Measurements from ENCODE around the gene GRM4.

Gene GRM4

GRCh38 chr6:34157236-34157830 is 11.4 kb upstream of the GRM4 start:
- H3K27me3 ChIP-seq (ENCODE audit: control insufficient read depth, insufficient read depth, low read length, poor library complexity, severe bottlenecking) = peaks cover 33% of the 10 kb centered on the region
- no peaks in the 10 kb centered on the region for H3K4me1 ChIP-seq (ENCODE audit: control insufficient read depth, insufficient read depth, low read length)
- H3K36me3 ChIP-seq (ENCODE audit: control insufficient read depth, insufficient read depth, low read length) = no peaks in the 10 kb centered on the region
- H3K27ac ChIP-seq (ENCODE audit: insufficient read depth, low read depth, low read length, poor library complexity, severe bottlenecking) = no peak overlapping the region
- 89 to 91% methylated on average over 10 of the region's 10 CpGs for WGBS, 2 experiments
- H3K9me3 ChIP-seq (ENCODE audit: control insufficient read depth, low read length) = no peaks in the 10 kb centered on the region
- no peak overlapping the region for H3K4me3 ChIP-seq (ENCODE audit: insufficient read depth, low read depth, low read length)

- Histone ChIP-seq H3K4me1 (ENCODE audit: control insufficient read depth, insufficient read depth, low read length) (no peaks in the 10 kb centered on the region), H3K27ac (ENCODE audit: insufficient read depth, low read depth, low read length, poor library complexity, severe bottlenecking) (no peak overlapping the region), H3K36me3 (ENCODE audit: control insufficient read depth, insufficient read depth, low read length) (no peaks in the 10 kb centered on the region), H3K27me3 (ENCODE audit: control insufficient read depth, insufficient read depth, low read length, poor library complexity, severe bottlenecking) (peaks cover 48% of the 10 kb centered on the region), H3K4me3 (ENCODE audit: insufficient read depth, low read depth, low read length) (no peak overlapping the region), H3K9me3 (ENCODE audit: control insufficient read depth, low read length) (no peaks in the 10 kb centered on the region)
- WGBS, 2 experiments = 93 to 95% methylated on average over 24 of the region's 24 CpGs
Observed at GRCh38 chr6:34155471-34156300, 9.8 kb upstream of the GRM4 start.

GRCh38 chr6:34154668-34155447 is 9.0 kb upstream of the GRM4 start:
- no peak overlapping the region for H3K27ac ChIP-seq (ENCODE audit: insufficient read depth, low read depth, low read length, poor library complexity, severe bottlenecking)
- H3K4me1 ChIP-seq (ENCODE audit: control insufficient read depth, insufficient read depth, low read length) = no peaks in the 10 kb centered on the region
- peaks cover 56% of the 10 kb centered on the region for H3K27me3 ChIP-seq (ENCODE audit: control insufficient read depth, insufficient read depth, low read length, poor library complexity, severe bottlenecking)
- no peaks in the 10 kb centered on the region for H3K36me3 ChIP-seq (ENCODE audit: control insufficient read depth, insufficient read depth, low read length)
- H3K4me3 ChIP-seq (ENCODE audit: insufficient read depth, low read depth, low read length) = no peak overlapping the region
- WGBS, 2 experiments = 20 to 21% methylated on average over 61 of the region's 61 CpGs
- H3K9me3 ChIP-seq (ENCODE audit: control insufficient read depth, low read length) = no peaks in the 10 kb centered on the region

GRCh38 chr6:34152806-34153520 is 7.1 kb upstream of the GRM4 start:
- Histone ChIP-seq H3K27ac (ENCODE audit: insufficient read depth, low read depth, low read length, poor library complexity, severe bottlenecking) (no peak overlapping the region), H3K4me3 (ENCODE audit: insufficient read depth, low read depth, low read length) (no peak overlapping the region), H3K27me3 (ENCODE audit: control insufficient read depth, insufficient read depth, low read length, poor library complexity, severe bottlenecking) (peaks cover 58% of the 10 kb centered on the region), H3K9me3 (ENCODE audit: control insufficient read depth, low read length) (no peaks in the 10 kb centered on the region), H3K36me3 (ENCODE audit: control insufficient read depth, insufficient read depth, low read length) (no peaks in the 10 kb centered on the region), H3K4me1 (ENCODE audit: control insufficient read depth, insufficient read depth, low read length) (peaks cover 10% of the 10 kb centered on the region)
- whole genome bisulfite sequencing, 2 experiments = 87 to 89% methylated on average over 10 of the region's 10 CpGs

GRCh38 chr6:34152042-34152524 is 6.2 kb upstream of the GRM4 start:
- H3K9me3 ChIP-seq (ENCODE audit: control insufficient read depth, low read length) = no peaks in the 10 kb centered on the region
- no peak overlapping the region for H3K27ac ChIP-seq (ENCODE audit: insufficient read depth, low read depth, low read length, poor library complexity, severe bottlenecking)
- H3K4me3 ChIP-seq (ENCODE audit: insufficient read depth, low read depth, low read length) = no peak overlapping the region
- H3K4me1 ChIP-seq (ENCODE audit: control insufficient read depth, insufficient read depth, low read length) = peaks cover 10% of the 10 kb centered on the region
- 76 to 78% methylated on average over 9 of the region's 9 CpGs for WGBS, 2 experiments
- H3K36me3 ChIP-seq (ENCODE audit: control insufficient read depth, insufficient read depth, low read length) = no peaks in the 10 kb centered on the region
- H3K27me3 ChIP-seq (ENCODE audit: control insufficient read depth, insufficient read depth, low read length, poor library complexity, severe bottlenecking) = peaks cover 64% of the 10 kb centered on the region

- WGBS, 2 experiments = 26 to 28% methylated on average over 20 of the region's 21 CpGs
- Histone ChIP-seq H3K27me3 (ENCODE audit: control insufficient read depth, insufficient read depth, low read length, poor library complexity, severe bottlenecking) (peaks cover 70% of the 10 kb centered on the region), H3K4me3 (ENCODE audit: insufficient read depth, low read depth, low read length) (no peak overlapping the region), H3K9me3 (ENCODE audit: control insufficient read depth, low read length) (no peaks in the 10 kb centered on the region), H3K4me1 (ENCODE audit: control insufficient read depth, insufficient read depth, low read length) (peaks cover 10% of the 10 kb centered on the region), H3K36me3 (ENCODE audit: control insufficient read depth, insufficient read depth, low read length) (no peaks in the 10 kb centered on the region), H3K27ac (ENCODE audit: insufficient read depth, low read depth, low read length, poor library complexity, severe bottlenecking) (no peak overlapping the region)
Observed at GRCh38 chr6:34151321-34152041, 5.6 kb upstream of the GRM4 start.

GRCh38 chr6:34150766-34151165 is 4.9 kb upstream of the GRM4 start:
- 70 to 71% methylated on average over 8 of the region's 8 CpGs for WGBS, 2 experiments

GRCh38 chr6:34149831-34150400 is 4.0 kb upstream of the GRM4 start:
- Histone ChIP-seq H3K36me3 (ENCODE audit: control insufficient read depth, insufficient read depth, low read length) (no peaks in the 10 kb centered on the region), H3K27me3 (ENCODE audit: control insufficient read depth, insufficient read depth, low read length, poor library complexity, severe bottlenecking) (peaks cover 77% of the 10 kb centered on the region), H3K4me3 (ENCODE audit: insufficient read depth, low read depth, low read length) (no peak overlapping the region), H3K4me1 (ENCODE audit: control insufficient read depth, insufficient read depth, low read length) (peaks cover 10% of the 10 kb centered on the region), H3K9me3 (ENCODE audit: control insufficient read depth, low read length) (no peaks in the 10 kb centered on the region), H3K27ac (ENCODE audit: insufficient read depth, low read depth, low read length, poor library complexity, severe bottlenecking) (no peak overlapping the region)
- WGBS, 2 experiments = 72 to 73% methylated on average over 4 of the region's 4 CpGs

More at GRCh38 chr6:34150766-34151165, 4.9 kb upstream of the GRM4 start:
- peaks cover 77% of the 10 kb centered on the region for H3K27me3 ChIP-seq (ENCODE audit: control insufficient read depth, insufficient read depth, low read length, poor library complexity, severe bottlenecking)
- H3K4me3 ChIP-seq (ENCODE audit: insufficient read depth, low read depth, low read length) = no peak overlapping the region
- H3K27ac ChIP-seq (ENCODE audit: insufficient read depth, low read depth, low read length, poor library complexity, severe bottlenecking) = no peak overlapping the region
- H3K36me3 ChIP-seq (ENCODE audit: control insufficient read depth, insufficient read depth, low read length) = no peaks in the 10 kb centered on the region
- H3K4me1 ChIP-seq (ENCODE audit: control insufficient read depth, insufficient read depth, low read length) = peaks cover 10% of the 10 kb centered on the region
- no peaks in the 10 kb centered on the region for H3K9me3 ChIP-seq (ENCODE audit: control insufficient read depth, low read length)

GRCh38 chr6:34149452-34149810 is 3.5 kb upstream of the GRM4 start:
- 23 to 24% methylated on average over 5 of the region's 5 CpGs for WGBS, 2 experiments
- H3K27me3 ChIP-seq (ENCODE audit: control insufficient read depth, insufficient read depth, low read length, poor library complexity, severe bottlenecking) = peaks cover 77% of the 10 kb centered on the region
- H3K27ac ChIP-seq (ENCODE audit: insufficient read depth, low read depth, low read length, poor library complexity, severe bottlenecking) = no peak overlapping the region
- no peak overlapping the region for H3K4me3 ChIP-seq (ENCODE audit: insufficient read depth, low read depth, low read length)
- H3K9me3 ChIP-seq (ENCODE audit: control insufficient read depth, low read length) = no peaks in the 10 kb centered on the region
- H3K36me3 ChIP-seq (ENCODE audit: control insufficient read depth, insufficient read depth, low read length) = no peaks in the 10 kb centered on the region
- H3K4me1 ChIP-seq (ENCODE audit: control insufficient read depth, insufficient read depth, low read length) = peaks cover 10% of the 10 kb centered on the region

Data from ectodermal cell (in vitro differentiated cells).